SJCRH30 (cell line): Measurements from ENCODE around the gene TNFAIP8L1. TPM values are rescaled to one million over a fixed set of nuclear protein-coding genes. Genes with fewer than 3 reads are reported as not detected.

Experiments used
- total RNA-seq: library from RNA; depleted of rRNA; stranded (reverse); fragments of >200 nt; shearing (Covaris generic); gene quantifications from 2 replicates; pipeline ENCODE4 v1.2.3, GENCODE V29; 2014; rRNA removed

TNFAIP8L1 gene
- total RNA-seq, 1 experiment from 2014 or later, result 8.8 TPM

Other genes with a start within 250 kb of the TNFAIP8L1 start
- 56.9 and 60.0 TPM in 2 replicates for gene SH3GL1, start 239.0 kb upstream of the TNFAIP8L1 start, total RNA-seq
- 44.2 and 54.6 TPM in 2 replicates for gene CHAF1A, start 236.9 kb upstream of the TNFAIP8L1 start, total RNA-seq
- 37.9 and 41.4 TPM in 2 replicates for gene UBXN6, start 181.7 kb upstream of the TNFAIP8L1 start, total RNA-seq
- 61.5 and 64.4 TPM in 2 replicates for gene HDGFL2, start 167.2 kb upstream of the TNFAIP8L1 start, total RNA-seq
- 0.16 and 0.18 TPM in 2 replicates for gene PLIN4, start 121.0 kb upstream of the TNFAIP8L1 start, total RNA-seq
- gene PLIN5, start 104.3 kb upstream of the TNFAIP8L1 start, total RNA-seq, result 0.38 and 1.1 TPM in 2 replicates
- gene LRG1, start 99.5 kb upstream of the TNFAIP8L1 start, total RNA-seq, result 0.15 and 0.38 TPM in 2 replicates
- gene SEMA6B, start 79.8 kb upstream of the TNFAIP8L1 start, total RNA-seq, result 108 and 116 TPM in 2 replicates
- 71.9 and 86.8 TPM in 2 replicates for gene MYDGF, start 30.8 kb downstream of the TNFAIP8L1 start, total RNA-seq
- gene DPP9, start 84.3 kb downstream of the TNFAIP8L1 start, total RNA-seq, result 53.4 and 62.8 TPM in 2 replicates
- gene FEM1A, start 152.2 kb downstream of the TNFAIP8L1 start, total RNA-seq, result 20.0 and 20.1 TPM in 2 replicates
- gene TICAM1, start 192.2 kb downstream of the TNFAIP8L1 start, total RNA-seq, result 1.4 TPM in 2 replicates
- gene PLIN3, start 228.2 kb downstream of the TNFAIP8L1 start, total RNA-seq, result 49.0 and 50.1 TPM in 2 replicates